Measurements from ENCODE around the gene PLAU. TPM values are rescaled to one million over a fixed set of nuclear protein-coding genes. Genes with fewer than 3 reads are reported as not detected.

PLAU gene
- total and polyA plus RNA-seq, 9 of the 15 experiments (the other 6 are each of a cell fraction or from before 2014, with no cell fraction given) = 2.1 to 16.9 (median 3.3) TPM

- TF ChIP-seq E2F6 (IDR thresholded peaks at IDR 0.05; ENCODE audit: borderline replicate concordance in 1 of 2, extremely low read depth in 1 of 2, insufficient read depth in 1 of 2, insufficient read length in 1 of 2, low read depth in 1 of 2, low read length in 1 of 2, poor library complexity in 1 of 2, severe bottlenecking in 1 of 2) (peak; percentile 64), CBX3 (IDR thresholded peaks at IDR 0.05; ENCODE audit: borderline replicate concordance in 1 of 2, low read length in 2 of 2) (peak in 1 of 2 experiments; percentile 85; a peak in 1 of 3 replicates), CBFB (CRISPR knock-in tag; IDR thresholded peaks at IDR 0.05) (no peak), HNRNPL (IDR thresholded peaks at IDR 0.05; ENCODE audit: low read depth, low read length) (no peak), SRF (CRISPR knock-in tag; IDR thresholded peaks at IDR 0.05) (0 out of 4 replicates have a peak, but pooled peaks of 1 of the 2 experiments have one; percentile 38), ZFP91 (CRISPR knock-in tag; IDR thresholded peaks at IDR 0.05) (no peak), E2F3 (CRISPR knock-in tag; IDR thresholded peaks at IDR 0.05) (no peak), HMGN3 (IDR thresholded peaks at IDR 0.05; ENCODE audit: borderline replicate concordance, extremely low read depth, insufficient read length, low read depth, low read length) (peak; percentile 27), ZNF445 (CRISPR knock-in tag; IDR thresholded peaks at IDR 0.05; ENCODE audit: low read depth) (no peak), ARID3B (CRISPR knock-in tag; IDR thresholded peaks at IDR 0.05; ENCODE audit: borderline replicate concordance) (no peak), ATF2 (CRISPR knock-in tag; IDR thresholded peaks at IDR 0.05) (no peak), BRF1 (IDR thresholded peaks at IDR 0.05; ENCODE audit: borderline replicate concordance, extremely low read depth, insufficient read length) (no peak), ZNF165 (CRISPR knock-in tag; IDR thresholded peaks at IDR 0.05; ENCODE audit: borderline replicate concordance) (no peak), ZNF592 (IDR thresholded peaks at IDR 0.05) (peak; percentile 63)
Observed at GRCh38 chr10:73879296-73880173, 31.4 kb upstream of the PLAU start (continued).

All from K562 (cell line).